ENCODE results near the gene INHBB. TPM values are rescaled to one million over a fixed set of nuclear protein-coding genes. Genes with fewer than 3 reads are reported as not detected.

Gene INHBB
- total and polyA plus RNA-seq, 9 of the 15 experiments (the other 6 are each of a cell fraction or from before 2014, with no cell fraction given): not detected

- TF ChIP-seq, protein P1, sequence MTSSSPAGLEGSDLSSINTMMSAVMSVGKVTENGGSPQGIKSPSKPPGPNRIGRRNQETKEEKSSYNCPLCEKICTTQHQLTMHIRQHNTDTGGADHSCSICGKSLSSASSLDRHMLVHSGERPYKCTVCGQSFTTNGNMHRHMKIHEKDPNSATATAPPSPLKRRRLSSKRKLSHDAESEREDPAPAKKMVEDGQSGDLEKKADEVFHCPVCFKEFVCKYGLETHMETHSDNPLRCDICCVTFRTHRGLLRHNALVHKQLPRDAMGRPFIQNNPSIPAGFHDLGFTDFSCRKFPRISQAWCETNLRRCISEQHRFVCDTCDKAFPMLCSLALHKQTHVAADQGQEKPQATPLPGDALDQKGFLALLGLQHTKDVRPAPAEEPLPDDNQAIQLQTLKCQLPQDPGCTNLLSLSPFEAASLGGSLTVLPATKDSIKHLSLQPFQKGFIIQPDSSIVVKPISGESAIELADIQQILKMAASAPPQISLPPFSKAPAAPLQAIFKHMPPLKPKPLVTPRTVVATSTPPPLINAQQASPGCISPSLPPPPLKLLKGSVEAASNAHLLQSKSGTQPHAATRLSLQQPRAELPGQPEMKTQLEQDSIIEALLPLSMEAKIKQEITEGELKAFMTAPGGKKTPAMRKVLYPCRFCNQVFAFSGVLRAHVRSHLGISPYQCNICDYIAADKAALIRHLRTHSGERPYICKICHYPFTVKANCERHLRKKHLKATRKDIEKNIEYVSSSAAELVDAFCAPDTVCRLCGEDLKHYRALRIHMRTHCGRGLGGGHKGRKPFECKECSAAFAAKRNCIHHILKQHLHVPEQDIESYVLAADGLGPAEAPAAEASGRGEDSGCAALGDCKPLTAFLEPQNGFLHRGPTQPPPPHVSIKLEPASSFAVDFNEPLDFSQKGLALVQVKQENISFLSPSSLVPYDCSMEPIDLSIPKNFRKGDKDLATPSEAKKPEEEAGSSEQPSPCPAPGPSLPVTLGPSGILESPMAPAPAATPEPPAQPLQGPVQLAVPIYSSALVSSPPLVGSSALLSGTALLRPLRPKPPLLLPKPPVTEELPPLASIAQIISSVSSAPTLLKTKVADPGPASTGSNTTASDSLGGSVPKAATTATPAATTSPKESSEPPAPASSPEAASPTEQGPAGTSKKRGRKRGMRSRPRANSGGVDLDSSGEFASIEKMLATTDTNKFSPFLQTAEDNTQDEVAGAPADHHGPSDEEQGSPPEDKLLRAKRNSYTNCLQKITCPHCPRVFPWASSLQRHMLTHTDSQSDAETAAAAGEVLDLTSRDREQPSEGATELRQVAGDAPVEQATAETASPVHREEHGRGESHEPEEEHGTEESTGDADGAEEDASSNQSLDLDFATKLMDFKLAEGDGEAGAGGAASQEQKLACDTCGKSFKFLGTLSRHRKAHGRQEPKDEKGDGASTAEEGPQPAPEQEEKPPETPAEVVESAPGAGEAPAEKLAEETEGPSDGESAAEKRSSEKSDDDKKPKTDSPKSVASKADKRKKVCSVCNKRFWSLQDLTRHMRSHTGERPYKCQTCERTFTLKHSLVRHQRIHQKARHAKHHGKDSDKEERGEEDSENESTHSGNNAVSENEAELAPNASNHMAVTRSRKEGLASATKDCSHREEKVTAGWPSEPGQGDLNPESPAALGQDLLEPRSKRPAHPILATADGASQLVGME (CRISPR knock-in tag; IDR thresholded peaks at IDR 0.05): no peak
- TF ChIP-seq FOXK2 (conservative IDR thresholded peaks at IDR 0.05 in 1 of 2, IDR thresholded peaks at IDR 0.05 in 1 of 2; ENCODE audit: low read depth in 2 of 2): no peak
- TF ChIP-seq ZNF75A (CRISPR knock-in tag; IDR thresholded peaks at IDR 0.05): no peak
- no peak for TF ChIP-seq MXI1 (IDR thresholded peaks at IDR 0.05; ENCODE audit: low read depth, low read length)
- TF ChIP-seq XRCC5 (IDR thresholded peaks at IDR 0.05; ENCODE audit: low read depth, low read length): 0 out of 2 replicates have a peak, but pooled peaks have one; percentile 54
- no peak for TF ChIP-seq ESRRB (CRISPR knock-in tag; IDR thresholded peaks at IDR 0.05; ENCODE audit: borderline replicate concordance)
- no peak for TF ChIP-seq RBM25 (IDR thresholded peaks at IDR 0.05; ENCODE audit: low read depth, low read length, severe bottlenecking)
- TF ChIP-seq TAF7 (tag; IDR thresholded peaks at IDR 0.05): no peak
- TF ChIP-seq EWSR1 (IDR thresholded peaks at IDR 0.05; ENCODE audit: borderline replicate concordance, low read depth, partially characterized antibody): no peak
- no peak for TF ChIP-seq TGIF2 (CRISPR knock-in tag; IDR thresholded peaks at IDR 0.05)
- no peak for TF ChIP-seq ZBTB43 (CRISPR knock-in tag; IDR thresholded peaks at IDR 0.05)
- no peak for TF ChIP-seq RBM34 (IDR thresholded peaks at IDR 0.05; ENCODE audit: borderline replicate concordance, insufficient read depth, low read length)
- no peak for TF ChIP-seq SREBF1 (IDR thresholded peaks at IDR 0.05; ENCODE audit: borderline replicate concordance, low read depth, low read length)
- TF ChIP-seq RFX1 (IDR thresholded peaks at IDR 0.05): no peak
- no peak for TF ChIP-seq ZBTB17 (CRISPR knock-in tag; IDR thresholded peaks at IDR 0.05)
- TF ChIP-seq SIX5 (IDR thresholded peaks at IDR 0.05; ENCODE audit: borderline replicate concordance in 1 of 2, insufficient read depth in 1 of 2, low read depth in 1 of 2, low read length in 2 of 2): no peak
- no peak for TF ChIP-seq BMI1 (IDR thresholded peaks at IDR 0.05; ENCODE audit: low read length)
- TF ChIP-seq ZNF41 (CRISPR knock-in tag; conservative IDR thresholded peaks at IDR 0.05): no peak
These were observed 32.9 kb upstream of the INHBB start (continued) for GRCh38 chr2:120312860-120313694.

Measured in K562 (cell line).